HepG2 (cell line): Measurements from ENCODE around the gene TMEM80. TPM values are rescaled to one million over a fixed set of nuclear protein-coding genes. Genes with fewer than 3 reads are reported as not detected.
A peak's percentile ranks its signal among the peaks of the same experiment; 100 is the strongest.

ENCODE experiments used
- ASH2L ChIP-seq: fragments of 300-600, 200-600 bp; sonication (generic); IDR thresholded peaks from 2 replicates; pipeline ENCODE4 v1.7.0; 2017; ENCODE audit warnings: low read depth, mild to moderate bottlenecking, moderate library complexity, mixed read lengths, low read length; ENCODE audit not compliant: insufficient read length
- CBX1 ChIP-seq: IDR thresholded peaks from one replicate; pipeline ENCODE4 v1.6.1; 2016; ENCODE audit warnings: antibody characterized with exemption, low read depth
- EEA1 ChIP-seq: sonication (generic); formaldehyde crosslinking; IDR thresholded peaks from 2 replicates; pipeline ENCODE4 v1.5.1; 2020; ENCODE audit warnings: mild to moderate bottlenecking, missing genetic modification reagents, borderline replicate concordance
- FOXA3 ChIP-seq: IDR thresholded peaks from 2 replicates; pipeline ENCODE4 v1.6.1; 2016; ENCODE audit warnings: missing genetic modification reagents, missing compliant biosample characterization
- FUBP1 ChIP-seq: sonication (generic); formaldehyde crosslinking; IDR thresholded peaks from 2 replicates; pipeline ENCODE4 v1.5.1; 2020; ENCODE audit warnings: missing genetic modification reagents, mild to moderate bottlenecking, borderline replicate concordance
- GFI1 ChIP-seq: sonication (generic); formaldehyde crosslinking; IDR thresholded peaks from 2 replicates; pipeline ENCODE4 v1.5.0; 2020; ENCODE audit warnings: missing genetic modification reagents, mild to moderate bottlenecking, borderline replicate concordance
- KLF9 ChIP-seq: IDR thresholded peaks from 2 replicates; pipeline ENCODE4 v1.6.1; 2016; ENCODE audit warnings: low read depth
- MED8 ChIP-seq: sonication (generic); formaldehyde crosslinking; IDR thresholded peaks from 2 replicates; pipeline ENCODE4 v1.8.1; 2023; ENCODE audit warnings: mild to moderate bottlenecking, missing genetic modification reagents; ENCODE audit not compliant: insufficient replicate concordance
- PHF20 ChIP-seq: sonication (generic); formaldehyde crosslinking; IDR thresholded peaks from 2 replicates; pipeline ENCODE4 v1.5.0; 2020; ENCODE audit warnings: mild to moderate bottlenecking, missing genetic modification reagents
- RAD21 ChIP-seq: fragments of 450-650 bp; formaldehyde crosslinking; IDR thresholded peaks from 2 replicates; pipeline ENCODE4 v1.5.0; 2020; ENCODE audit warnings: mild to moderate bottlenecking
- RBFOX2 ChIP-seq: fragments of 200-400 bp; formaldehyde crosslinking; IDR thresholded peaks from 2 replicates; pipeline ENCODE4 v1.6.1; 2017; ENCODE audit warnings: low read depth, mild to moderate bottlenecking, low read length
- SIX4 ChIP-seq: sonication (generic); formaldehyde crosslinking; IDR thresholded peaks from 2 replicates; pipeline ENCODE4 v1.4.0; 2020; ENCODE audit warnings: missing genetic modification reagents
- SP5 ChIP-seq: IDR thresholded peaks from 2 replicates; pipeline ENCODE4 v1.6.1; 2016; ENCODE audit warnings: low read depth, borderline replicate concordance
- STAT5B ChIP-seq: sonication (generic); formaldehyde crosslinking; IDR thresholded peaks from 2 replicates; pipeline ENCODE4 v1.4.0; 2020; ENCODE audit warnings: missing genetic modification reagents
- TEF ChIP-seq: sonication (generic); formaldehyde crosslinking; IDR thresholded peaks from 2 replicates; pipeline ENCODE4 v1.5.0; 2020; ENCODE audit warnings: missing genetic modification reagents
- ZHX1 ChIP-seq: sonication (generic); formaldehyde crosslinking; IDR thresholded peaks from 2 replicates; pipeline ENCODE4 v1.8.1; 2022; ENCODE audit warnings: low read depth, mild to moderate bottlenecking, missing genetic modification reagents
- ZNF501 ChIP-seq: sonication (generic); formaldehyde crosslinking; IDR thresholded peaks from 2 replicates; pipeline ENCODE4 v1.5.1; 2020; ENCODE audit warnings: mild to moderate bottlenecking, moderate library complexity, missing genetic modification reagents
- ZNF569 ChIP-seq: sonication (generic); formaldehyde crosslinking; IDR thresholded peaks from 2 replicates; pipeline ENCODE4 v1.5.0; 2020; ENCODE audit warnings: mild to moderate bottlenecking, missing genetic modification reagents, moderate library complexity, borderline replicate concordance
- ZNF841 ChIP-seq: sonication (generic); formaldehyde crosslinking; IDR thresholded peaks from 2 replicates; pipeline ENCODE4 v1.8.1; 2023; ENCODE audit warnings: missing genetic modification reagents, borderline replicate concordance
- ZNF879 ChIP-seq: sonication (generic); formaldehyde crosslinking; IDR thresholded peaks from 2 replicates; pipeline ENCODE4 v1.8.1; 2023; ENCODE audit warnings: missing genetic modification reagents
- ZNF891 ChIP-seq: sonication (generic); formaldehyde crosslinking; IDR thresholded peaks from 2 replicates; pipeline ENCODE4 v1.5.0; 2020; ENCODE audit warnings: mild to moderate bottlenecking, missing genetic modification reagents
- ZSCAN5A ChIP-seq: sonication (generic); formaldehyde crosslinking; IDR thresholded peaks from 2 replicates; pipeline ENCODE4 v1.8.0; 2022; ENCODE audit warnings: mild to moderate bottlenecking, missing genetic modification reagents, borderline replicate concordance
- ZSCAN9 ChIP-seq: IDR thresholded peaks from 2 replicates; pipeline ENCODE4 v1.6.1; 2016; ENCODE audit warnings: borderline replicate concordance
- polyA plus RNA-seq, 8 experiments: library from polyadenylated mRNA; depleted of rRNA in 3 of 8; stranded (reverse) in 7 of 8; unstranded in 1 of 8; fragments of >200 nt; fragmentation: Illumina TruSeq in 4 of 8; extraction: Trizol in 4 of 8; gene quantifications; 2 replicates each; pipeline versions ENCODE4 v1.2.1 to v1.2.3, GENCODE V29; 2011 to 2016; ENCODE audit warnings: low read depth in 4 of 8, missing spikeins in 1 of 8, mixed read lengths in 1 of 8; ENCODE audit not compliant: insufficient read depth in 1 of 8
- total RNA-seq, 5 experiments: library from RNA; depleted of rRNA; stranded (reverse); fragments of >200 nt; fragmentation: Illumina TruSeq; extraction: Trizol; gene quantifications; 2 replicates each; pipeline ENCODE4 v1.2.3, GENCODE V29; 2016; ENCODE audit warnings: low read depth in 1 of 5

TMEM80 gene
- total and polyA plus RNA-seq, 2 of the 13 experiments (the other 11 are each of a cell fraction or from before 2014, with no cell fraction given), result 5.6 to 17.1 TPM

- TF ChIP-seq EEA1 (no peak), GFI1 (CRISPR knock-in tag) (no peak; the same call in 1 of the 2 replicates), TEF (CRISPR knock-in tag) (no peak), ZNF841 (CRISPR knock-in tag) (no peak), RBFOX2 (peak; percentile 87), STAT5B (CRISPR knock-in tag) (no peak), FUBP1 (CRISPR knock-in tag) (0 out of 2 replicates have a peak, but pooled peaks have one; percentile 44), SP5 (CRISPR knock-in tag) (no peak), ZNF569 (peak; percentile 68; the same call in 1 of the 2 replicates), MED8 (CRISPR knock-in tag) (peak; percentile 54), ASH2L (peak; percentile 42), ZNF879 (CRISPR knock-in tag) (no peak), SIX4 (CRISPR knock-in tag) (no peak; the same call in 1 of the 2 replicates), CBX1 (no peak), ZSCAN9 (no peak), ZNF891 (CRISPR knock-in tag) (peak; percentile 77), ZSCAN5A (CRISPR knock-in tag) (0 out of 2 replicates have a peak, but pooled peaks have one; percentile 29), RAD21 (CRISPR knock-in tag) (peak; percentile 43), FOXA3 (CRISPR knock-in tag) (no peak; the same call in 1 of the 2 replicates), ZHX1 (peak; percentile 80), ZNF501 (CRISPR knock-in tag) (peak; percentile 56; the same call in 1 of the 2 replicates), KLF9 (no peak), PHF20 (CRISPR knock-in tag) (peak; percentile 58)
Observed at GRCh38 chr11:695538-696248, at the start of gene TMEM80 (continued).
